ENCODE results near the gene CCL28. TPM values are rescaled to one million over a fixed set of nuclear protein-coding genes. Genes with fewer than 3 reads are reported as not detected.

The CCL28 gene
- total and polyA plus RNA-seq, 8 donors = 3.1 to 22.7 (median 8.8) TPM

DNA sequence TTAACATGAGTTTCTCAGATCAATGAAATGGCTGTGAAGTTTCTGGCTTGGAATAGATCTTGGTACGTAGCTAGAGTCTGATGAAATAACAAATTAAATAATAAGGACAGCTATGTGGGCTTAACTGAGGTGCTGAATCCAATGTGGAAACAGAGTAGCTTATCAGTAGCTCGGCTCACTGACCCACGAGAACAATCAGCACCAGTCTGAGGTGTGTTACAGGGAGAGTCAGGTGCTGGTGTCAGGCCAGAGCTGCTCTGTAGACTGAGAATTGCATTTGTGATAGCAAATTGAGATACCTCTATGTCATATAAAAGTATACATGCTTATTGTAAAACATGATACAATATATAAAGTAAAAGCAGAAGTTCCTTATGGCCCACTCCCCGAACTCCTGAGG, 21.2 kb upstream of the CCL28 start:
- Histone ChIP-seq H3K4me3 (no peak overlapping the region), H3K27me3 (no peaks in the 10 kb centered on the region), H3K27ac (peak overlapping the region in 3 of 4 donors; percentile 27 to 68 (median 59)), H3K9me3 (no peaks in the 10 kb centered on the region), H3K36me3 (no peaks in the 10 kb centered on the region), H3K4me1 (peaks cover 11 to 22% (median 19%) of the 10 kb centered on the region in 3 donors)
- WGBS, 2 donors = 41 to 44% methylated on average over 4 of the region's 4 CpGs
- no peak for TF ChIP-seq CTCF (IDR thresholded peaks at IDR 0.05)
- peak in 3 of 4 donors; percentile 43 to 67 (median 63) for ATAC-seq
- no peak for DNase-seq
- FAIRE-seq = no peak
- intact Hi-C loops (cut with DNase I) = no loop called here

- peak overlapping the region; percentile 27 to 68 (median 48) for H3K27ac ChIP-seq
- H3K4me1 ChIP-seq = peaks cover 11 to 22% (median 19%) of the 10 kb centered on the region in 3 donors
- no peak overlapping the region for H3K4me3 ChIP-seq
- no peaks in the 10 kb centered on the region for H3K9me3 ChIP-seq
- H3K27me3 ChIP-seq = no peaks in the 10 kb centered on the region
- TF ChIP-seq CTCF (IDR thresholded peaks at IDR 0.05) = no peak
- H3K36me3 ChIP-seq = no peaks in the 10 kb centered on the region
- no peak for FAIRE-seq
- peak; percentile 87 to 91 (median 88) for ATAC-seq
- intact Hi-C loops (cut with DNase I) = no loop called here
- WGBS, 2 donors = 24 to 31% methylated on average over 3 of the region's 3 CpGs
- DNase-seq = peak; percentile 65 to 81 (median 74)
Observed at GRCh38 chr5:43432486-43433375, 20.5 kb upstream of the CCL28 start.

- FAIRE-seq = no peak
Observed at GRCh38 chr5:43429706-43430105, 17.5 kb upstream of the CCL28 start.

DNA sequence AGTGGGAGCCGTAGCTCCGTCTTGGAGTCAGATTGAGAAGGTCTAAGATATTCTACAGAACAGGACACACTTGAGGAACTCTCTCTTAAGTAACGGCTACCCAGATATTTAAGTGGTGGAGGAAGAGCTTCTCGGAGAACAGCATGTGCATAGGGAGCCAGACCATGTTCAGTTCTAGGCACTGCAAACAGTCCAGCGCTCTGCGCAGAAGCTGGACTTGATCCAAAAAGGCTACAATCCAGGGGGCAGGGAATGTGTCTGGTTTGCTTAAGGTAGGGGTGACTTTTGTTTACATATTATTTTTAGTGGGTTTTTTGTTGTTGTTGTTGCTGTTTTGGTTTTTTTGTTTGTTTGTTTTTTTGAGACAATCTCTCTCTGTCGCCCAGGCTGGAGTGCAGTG, 16.8 kb upstream of the CCL28 start:
- Histone ChIP-seq H3K4me1 (peaks cover 11 to 19% (median 19%) of the 10 kb centered on the region in 3 donors), H3K4me3 (no peak overlapping the region), H3K27me3 (no peaks in the 10 kb centered on the region), H3K36me3 (no peaks in the 10 kb centered on the region), H3K9me3 (no peaks in the 10 kb centered on the region), H3K27ac (peak overlapping the region in 2 of 4 donors; percentile 48 to 63)
- FAIRE-seq = no peak
- 81 to 83% methylated on average over 7 of the region's 7 CpGs for whole genome bisulfite sequencing, 2 donors
- ATAC-seq = no peak
- DNase-seq = no peak
- intact Hi-C loops (cut with DNase I) = no loop called here
- no peak for TF ChIP-seq CTCF (IDR thresholded peaks at IDR 0.05)

More at GRCh38 chr5:43429706-43430105, 17.5 kb upstream of the CCL28 start:
- ATAC-seq (no peak), DNase-seq (no peak)
- H3K9me3 ChIP-seq = no peaks in the 10 kb centered on the region
- no peak overlapping the region for H3K27ac ChIP-seq
- TF ChIP-seq CTCF (IDR thresholded peaks at IDR 0.05) = no peak
- H3K4me3 ChIP-seq = no peak overlapping the region
- H3K4me1 ChIP-seq = peaks cover 11 to 22% (median 19%) of the 10 kb centered on the region in 3 donors
- WGBS, 2 donors = 87 to 97% methylated on average over 2 of the region's 2 CpGs
- no peaks in the 10 kb centered on the region for H3K36me3 ChIP-seq
- H3K27me3 ChIP-seq = no peaks in the 10 kb centered on the region
- intact Hi-C loops (cut with DNase I) = no loop called here

DNA sequence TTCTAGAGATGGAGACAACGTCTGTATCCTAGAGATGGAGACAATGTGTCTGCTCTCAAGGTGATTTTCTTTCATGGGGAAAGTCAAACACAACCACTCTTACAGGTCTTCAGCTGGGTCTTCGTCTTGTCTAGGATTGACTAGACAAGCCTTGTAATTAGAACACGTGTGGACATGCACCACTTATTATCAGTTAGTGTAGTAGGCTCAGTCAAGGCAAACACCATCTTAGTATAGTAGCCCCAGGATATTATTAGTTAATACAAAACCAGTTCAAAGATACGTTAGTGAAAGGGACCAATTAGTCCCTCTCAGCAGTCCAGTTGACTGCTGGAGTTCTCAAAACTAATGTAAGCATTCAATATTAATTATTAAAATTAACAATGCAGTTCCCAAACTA, 15.1 kb upstream of the CCL28 start:
- no peak for TF ChIP-seq CTCF (IDR thresholded peaks at IDR 0.05)
- Histone ChIP-seq H3K4me3 (no peak overlapping the region), H3K27me3 (no peaks in the 10 kb centered on the region), H3K36me3 (no peaks in the 10 kb centered on the region), H3K4me1 (peaks cover 0 to 8% (median 6%) of the 10 kb centered on the region in 3 donors), H3K9me3 (no peaks in the 10 kb centered on the region), H3K27ac (peak overlapping the region in 3 of 4 donors; percentile 28 to 63 (median 48))
- WGBS, 2 donors = 56 to 58% methylated on average over 4 of the region's 4 CpGs
- DNase-seq (no peak), FAIRE-seq (no peak), ATAC-seq (no peak)
- intact Hi-C loops (cut with DNase I) = no loop called here

Measured in pancreas (tissue), 10 donors.